HG02759 (cell line): ENCODE measurements around the gene ZNF674.
A peak's percentile ranks its signal among the peaks of the same experiment; 100 is the strongest.

ENCODE experiments used
- ATAC-seq: cut with Tn5 transposase; IDR thresholded peaks from one replicate; pipeline ENCODE4 v1.9.1; 2021; ENCODE audit warnings: mild to moderate bottlenecking, moderate library complexity; ENCODE audit not compliant: unreplicated experiment

The ZNF674 gene

DNA sequence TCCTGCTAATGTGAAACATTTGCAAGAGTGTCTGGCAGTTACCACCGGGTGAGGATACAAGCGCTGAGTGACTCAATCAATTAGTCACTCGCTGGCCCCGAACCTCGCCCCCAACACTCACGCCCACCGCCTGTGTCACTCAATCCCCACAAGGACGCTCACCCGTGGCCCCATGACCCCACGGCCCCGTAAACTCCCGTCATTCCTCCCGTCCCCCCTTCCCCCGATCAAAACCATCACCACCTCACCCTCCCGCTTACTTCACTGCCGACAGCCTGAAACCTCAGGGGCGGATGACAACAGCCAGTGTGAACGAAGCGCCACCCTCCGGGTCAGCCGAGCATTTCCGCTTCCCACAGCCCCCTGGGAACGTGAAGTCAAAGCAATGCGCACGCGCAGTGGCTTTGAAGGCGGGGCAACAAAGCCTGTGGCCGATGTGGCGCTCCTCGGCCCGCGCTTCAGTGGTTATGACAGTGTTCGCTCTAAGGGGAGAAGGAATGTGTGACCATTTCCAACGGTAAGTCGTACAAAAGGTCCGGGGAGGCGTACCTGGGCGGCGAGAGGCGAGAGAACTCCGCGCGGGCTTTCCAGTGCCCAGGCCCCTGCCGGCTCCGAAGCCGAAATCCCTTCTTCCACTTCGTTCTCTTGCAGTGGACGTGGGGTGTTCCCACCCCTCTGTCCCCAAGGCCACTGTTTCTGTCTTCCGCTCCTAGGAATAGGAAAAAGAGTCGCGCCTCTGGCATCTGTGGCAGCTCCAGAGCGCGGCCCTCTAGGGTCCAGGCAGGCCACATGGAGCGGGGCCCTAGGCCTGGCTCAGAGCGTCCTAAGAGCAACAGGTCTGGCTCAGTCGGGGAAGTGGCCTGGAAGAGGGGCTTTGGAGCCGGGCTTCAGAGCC, at the start of gene ZNF674:
Gene ZNF674, minus strand, starts transcription at position 311 of the 895 bp plus-strand sequence. CDS start 3,334 bp downstream, outside the sequence.
- ATAC-seq: peak; percentile 92

DNA sequence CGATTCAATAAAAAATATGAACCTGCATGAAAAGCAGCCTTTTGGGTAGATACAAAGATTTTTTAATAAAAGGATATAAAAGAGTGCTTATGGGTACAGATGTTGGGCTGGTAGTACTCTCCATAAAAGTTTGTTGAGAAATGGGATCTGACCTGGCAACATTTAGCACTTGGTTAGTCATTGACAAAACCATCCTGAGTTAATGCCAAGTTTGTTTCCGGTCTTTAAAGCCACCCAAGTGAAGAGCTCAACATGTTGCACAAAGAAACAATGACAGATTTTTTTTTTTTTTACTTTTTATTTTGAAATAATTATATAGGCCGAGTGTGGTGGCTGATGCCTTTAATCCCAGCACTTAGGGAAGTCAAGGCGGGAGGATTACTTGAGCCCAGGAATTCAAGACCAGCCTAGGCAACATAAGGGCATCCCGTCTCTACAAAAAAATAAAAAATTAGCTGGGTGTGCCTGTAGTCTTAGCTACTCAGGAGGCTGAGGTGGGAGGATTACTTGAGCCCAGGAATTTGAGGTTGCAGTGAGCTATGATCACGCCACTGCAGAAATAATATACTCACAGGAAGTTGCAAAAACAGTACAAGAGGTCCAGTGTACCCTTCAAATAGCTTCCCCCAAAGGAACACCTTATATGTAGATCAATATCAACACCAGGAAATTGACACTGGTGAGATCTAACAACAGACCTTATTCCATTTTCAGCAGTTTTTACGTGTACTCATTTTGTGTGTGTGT, 44.9 kb upstream of the ZNF674 start:
- ATAC-seq: no peak

DNA sequence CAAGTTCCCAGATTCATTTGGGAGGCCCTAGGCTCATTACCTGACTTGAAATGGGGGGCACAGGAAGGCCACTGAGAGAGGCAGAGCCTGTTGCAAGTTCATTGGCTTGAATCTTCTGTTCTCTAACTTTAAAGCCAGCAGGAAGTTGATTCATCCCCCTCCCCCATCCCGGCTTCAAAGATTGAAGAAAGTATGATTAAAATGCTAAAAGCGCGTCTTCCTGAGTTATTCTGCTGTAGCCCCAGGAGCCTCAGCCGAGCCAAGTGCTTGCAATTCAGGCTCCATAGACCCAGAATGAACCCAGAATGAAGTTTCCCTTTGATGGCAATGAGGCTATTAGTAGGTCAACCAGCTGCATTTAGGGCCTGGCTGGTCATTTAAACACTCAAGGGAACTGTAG, 43.0 kb upstream of the ZNF674 start:
- no peak for ATAC-seq

DNA sequence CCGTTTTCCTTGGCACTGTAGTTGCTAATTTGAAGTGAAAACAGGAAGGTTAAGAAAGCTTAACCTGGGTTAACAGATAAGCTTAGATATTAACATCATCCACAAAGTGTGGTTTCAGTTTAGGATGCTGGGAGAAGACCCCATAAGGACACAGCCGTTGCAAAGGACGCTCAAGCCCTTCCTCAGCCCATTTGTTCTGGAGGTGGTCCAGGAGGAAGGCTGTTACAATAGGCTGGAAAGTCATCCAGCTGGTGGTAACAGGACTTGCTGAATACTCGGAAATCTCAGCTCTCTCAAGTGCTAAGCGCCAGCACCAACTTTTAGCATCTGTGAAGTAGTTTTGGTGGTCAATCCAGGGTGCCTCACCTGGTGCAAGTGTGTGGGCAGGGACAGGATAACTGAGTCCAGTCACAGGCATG, 42.5 kb upstream of the ZNF674 start:
- ATAC-seq: no peak

DNA sequence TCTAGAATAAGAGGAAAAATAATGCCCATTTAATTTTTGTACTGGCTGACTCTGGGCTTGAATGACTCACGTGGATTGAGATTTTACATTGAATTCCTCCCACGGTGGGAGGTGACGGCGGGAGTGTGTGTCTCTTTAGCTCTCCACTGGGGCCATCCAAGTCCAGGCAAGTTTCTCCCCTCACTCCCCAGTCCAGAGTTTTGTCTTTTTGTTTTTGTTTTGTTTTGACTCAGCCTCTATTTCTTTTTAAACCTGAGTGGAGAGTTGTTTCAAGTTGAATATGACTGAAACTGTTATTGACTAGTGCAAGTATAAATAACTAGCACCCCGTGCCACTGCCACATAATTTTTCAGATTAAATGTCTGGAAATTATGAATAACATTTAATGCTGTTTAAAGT, 41.9 kb upstream of the ZNF674 start:
- ATAC-seq: peak; percentile 74

DNA sequence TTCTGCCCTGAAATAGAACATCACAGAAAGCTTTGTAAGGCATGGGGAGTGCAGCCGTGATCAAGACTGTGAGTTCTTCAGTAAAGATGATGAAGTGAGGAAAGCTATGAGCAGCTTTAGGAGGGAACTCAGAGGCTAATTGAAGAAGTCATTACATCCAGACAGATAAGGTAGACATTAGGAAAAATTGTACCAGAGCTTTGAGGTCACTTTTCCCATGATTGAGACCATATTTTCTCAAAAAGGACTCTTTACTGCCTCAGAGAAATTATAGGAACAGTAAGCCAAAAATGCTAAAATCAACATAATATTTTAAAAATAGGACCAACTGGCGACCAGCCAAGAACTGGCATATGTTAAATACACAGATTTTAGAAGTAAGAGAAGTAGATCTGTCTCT, 39.5 kb upstream of the ZNF674 start:
- no peak for ATAC-seq

DNA sequence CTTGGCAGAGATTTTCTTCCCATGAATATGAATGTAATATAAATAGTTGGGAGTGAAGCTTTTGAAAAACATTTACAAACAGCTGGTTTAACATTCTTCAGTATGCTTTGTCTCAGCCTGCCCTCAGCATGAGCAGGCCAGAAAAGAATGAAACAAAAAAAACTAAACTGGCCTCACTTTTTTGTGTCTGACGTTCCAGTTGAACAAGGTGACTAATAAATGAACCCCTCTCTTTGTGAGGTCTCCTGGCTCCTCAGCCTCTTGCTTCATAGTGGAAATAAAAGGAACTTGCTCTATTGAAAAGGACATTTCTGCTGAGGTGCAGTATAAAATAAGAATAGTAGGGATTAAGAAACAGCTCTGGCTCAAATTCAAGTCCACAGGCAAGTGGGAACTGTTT, 37.7 kb upstream of the ZNF674 start:
- ATAC-seq: no peak

DNA sequence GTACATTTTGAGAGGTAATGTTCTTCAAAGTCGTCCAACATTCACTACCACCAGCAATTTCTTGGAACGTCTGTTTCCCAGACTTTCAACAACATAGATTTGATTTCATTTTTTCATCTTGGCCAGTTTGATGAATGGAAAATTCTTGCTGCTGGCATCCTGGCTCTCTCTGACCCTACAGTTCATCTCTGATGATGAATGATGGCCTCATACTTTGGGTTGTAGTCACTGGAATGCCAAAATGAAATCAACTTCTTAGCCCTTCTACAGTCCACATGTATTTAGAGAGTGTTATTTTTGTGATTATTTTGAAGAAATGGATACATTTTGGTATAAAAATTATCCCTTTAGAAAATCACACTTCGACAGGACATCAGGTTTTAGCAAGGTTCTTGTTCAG, 37.1 kb upstream of the ZNF674 start:
- no peak for ATAC-seq

DNA sequence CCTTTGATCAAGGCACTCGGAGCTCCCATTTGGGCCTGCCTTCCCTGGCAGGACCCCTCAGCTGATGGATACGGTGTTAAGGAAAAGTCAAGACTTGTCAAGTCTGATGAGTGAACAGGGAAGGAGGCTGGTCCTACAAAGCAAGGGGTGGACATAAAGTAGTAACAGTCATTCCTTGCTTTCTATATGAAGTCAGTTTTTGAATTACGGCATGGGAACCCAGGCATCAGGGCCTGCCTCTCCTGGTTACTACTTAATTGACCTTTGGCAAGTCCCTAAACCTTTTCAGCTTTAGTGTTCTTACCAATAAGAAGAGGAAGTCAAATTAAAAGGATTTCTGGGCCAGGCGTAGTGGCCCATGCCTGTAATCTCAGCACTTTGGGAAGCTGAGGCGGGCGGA, 35.4 kb upstream of the ZNF674 start:
- no peak for ATAC-seq

DNA sequence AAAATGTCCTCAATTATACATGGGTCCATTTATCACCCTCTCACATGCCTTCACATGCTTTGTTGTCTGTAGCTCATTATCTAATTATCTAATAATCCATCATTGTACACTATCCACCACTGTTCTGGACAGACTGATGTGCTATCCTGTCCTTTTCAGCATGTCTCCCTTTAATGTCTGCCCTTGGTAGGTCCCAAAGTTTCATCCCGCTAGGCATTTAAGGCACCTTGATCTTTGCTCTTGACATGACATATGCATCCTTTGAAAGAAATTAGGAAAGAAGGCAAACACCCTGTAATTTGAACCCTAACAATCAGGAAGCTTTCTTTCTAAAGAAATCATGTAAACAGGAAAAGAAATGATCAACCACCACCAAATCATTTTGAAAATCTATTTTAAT, 34.0 kb upstream of the ZNF674 start:
- no peak for ATAC-seq

DNA sequence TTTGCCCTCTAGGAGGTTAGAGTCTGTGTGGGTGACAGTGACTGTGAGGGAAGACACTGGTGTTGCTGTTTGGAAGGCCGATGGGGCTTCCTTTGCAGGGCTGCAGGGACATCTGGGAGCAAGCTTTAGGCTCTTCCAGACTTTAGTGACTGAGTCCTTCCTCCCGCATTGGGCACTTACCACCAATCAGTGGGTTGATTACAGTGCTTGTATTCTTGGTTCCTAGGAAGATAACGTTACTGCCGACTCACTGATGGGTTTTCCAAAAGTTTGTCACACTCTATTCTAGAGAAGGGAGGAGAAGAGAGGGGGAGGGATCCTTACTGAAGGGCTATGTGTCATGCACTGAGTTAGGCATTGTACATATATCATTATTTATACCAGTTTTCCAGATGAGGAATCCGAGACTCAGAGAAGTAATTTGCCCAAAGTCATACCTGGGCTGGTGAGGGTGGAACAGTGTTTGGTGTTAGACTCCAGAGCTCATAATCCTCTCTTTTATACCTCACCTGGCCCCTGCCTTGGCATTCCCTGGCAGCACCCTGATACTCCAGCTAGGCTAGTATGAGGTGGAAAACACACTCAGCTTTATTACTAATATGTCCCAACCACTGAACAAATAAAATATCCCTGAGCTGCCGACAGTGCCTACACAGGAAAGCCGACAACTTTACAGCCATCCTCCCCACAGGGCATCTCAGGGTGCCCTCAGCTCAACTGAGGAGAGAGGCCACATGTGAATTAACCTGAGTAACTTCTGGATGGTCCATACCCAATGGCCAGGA, 32.2 kb upstream of the ZNF674 start:
- ATAC-seq: no peak

DNA sequence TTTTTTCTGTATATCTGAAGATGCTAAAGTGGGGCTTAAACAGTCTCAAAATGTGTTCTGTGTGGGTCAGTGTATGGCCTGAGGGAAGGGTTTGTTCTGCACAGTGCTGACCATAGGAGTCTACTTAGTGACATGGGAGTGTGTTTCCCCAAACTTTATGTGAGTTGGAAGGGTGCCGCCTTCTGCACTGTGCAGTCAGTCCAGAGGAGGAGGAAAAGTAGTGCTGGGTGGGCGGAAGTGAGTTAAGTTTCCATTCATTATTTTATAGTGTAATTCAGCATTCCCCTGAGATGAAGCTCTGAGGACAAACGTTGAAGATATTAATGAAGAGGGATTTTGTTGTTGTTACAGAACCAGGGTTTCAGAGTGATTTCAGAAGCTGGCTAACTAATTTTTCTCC, 31.2 kb upstream of the ZNF674 start:
- no peak for ATAC-seq

DNA sequence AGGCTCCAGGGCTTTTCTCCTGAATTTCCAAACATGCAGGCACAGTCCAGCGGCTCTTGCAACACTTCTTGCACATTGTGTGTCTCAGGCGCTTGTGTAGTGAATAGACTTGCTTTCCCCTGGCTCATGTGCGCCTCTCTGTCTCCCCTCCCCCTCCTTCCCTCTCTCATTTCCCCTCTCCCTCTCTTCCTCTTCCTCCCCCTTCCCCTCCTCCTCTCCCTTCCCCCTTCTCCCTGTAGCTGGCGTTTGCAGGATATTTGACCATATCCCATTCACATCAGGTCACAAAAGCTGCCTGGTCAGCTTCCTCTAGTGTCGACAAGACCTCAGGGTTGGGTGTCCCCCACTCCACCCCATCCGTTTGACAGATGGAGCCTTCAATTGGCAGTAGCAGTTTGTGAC, 30.8 kb upstream of the ZNF674 start:
- no peak for ATAC-seq

DNA sequence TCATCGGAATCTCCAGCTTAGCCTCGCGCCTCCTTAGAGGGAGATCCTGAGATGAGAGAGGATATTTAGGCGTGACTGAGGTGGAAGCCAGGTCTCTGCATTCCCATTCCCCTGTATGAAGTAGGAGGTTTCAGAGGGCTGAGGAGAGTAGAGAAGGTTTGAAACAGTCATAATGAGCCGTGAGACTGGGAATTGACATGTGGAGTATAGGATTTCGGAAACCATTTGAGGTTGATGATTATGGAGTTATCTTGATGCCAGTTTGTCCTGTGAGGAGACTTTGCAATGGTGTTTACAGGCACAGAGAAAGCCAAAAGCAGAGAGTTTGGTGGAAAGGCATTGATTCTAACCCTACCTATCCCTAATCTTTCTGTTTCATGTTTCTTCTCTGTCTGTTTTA, 30.4 kb upstream of the ZNF674 start:
- ATAC-seq: no peak

DNA sequence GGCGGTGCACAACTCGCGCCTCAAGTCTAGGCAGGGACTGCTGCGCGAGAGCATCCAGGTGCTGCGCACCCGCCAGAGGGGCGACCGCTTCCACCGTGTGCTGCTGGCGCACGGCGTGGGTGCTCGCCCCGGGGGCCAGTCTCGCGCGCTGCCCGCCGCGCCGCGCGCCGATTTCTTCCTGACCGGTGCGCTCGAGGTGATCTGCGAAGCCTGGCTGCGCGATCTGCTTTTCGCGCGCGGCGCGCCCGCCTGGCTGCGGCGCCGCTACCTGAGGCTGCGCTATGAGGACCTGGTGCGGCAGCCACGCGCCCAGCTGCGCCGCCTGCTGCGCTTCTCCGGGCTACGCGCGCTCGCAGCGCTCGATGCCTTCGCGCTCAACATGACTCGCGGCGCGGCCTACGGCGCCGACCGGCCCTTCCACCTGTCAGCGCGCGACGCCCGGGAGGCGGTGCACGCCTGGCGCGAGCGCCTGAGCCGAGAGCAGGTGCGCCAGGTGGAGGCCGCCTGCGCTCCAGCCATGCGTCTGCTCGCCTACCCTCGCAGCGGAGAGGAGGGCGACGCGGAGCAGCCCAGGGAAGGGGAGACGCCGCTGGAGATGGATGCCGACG, 29.7 kb upstream of the ZNF674 start:
- ATAC-seq: peak; percentile 20

DNA sequence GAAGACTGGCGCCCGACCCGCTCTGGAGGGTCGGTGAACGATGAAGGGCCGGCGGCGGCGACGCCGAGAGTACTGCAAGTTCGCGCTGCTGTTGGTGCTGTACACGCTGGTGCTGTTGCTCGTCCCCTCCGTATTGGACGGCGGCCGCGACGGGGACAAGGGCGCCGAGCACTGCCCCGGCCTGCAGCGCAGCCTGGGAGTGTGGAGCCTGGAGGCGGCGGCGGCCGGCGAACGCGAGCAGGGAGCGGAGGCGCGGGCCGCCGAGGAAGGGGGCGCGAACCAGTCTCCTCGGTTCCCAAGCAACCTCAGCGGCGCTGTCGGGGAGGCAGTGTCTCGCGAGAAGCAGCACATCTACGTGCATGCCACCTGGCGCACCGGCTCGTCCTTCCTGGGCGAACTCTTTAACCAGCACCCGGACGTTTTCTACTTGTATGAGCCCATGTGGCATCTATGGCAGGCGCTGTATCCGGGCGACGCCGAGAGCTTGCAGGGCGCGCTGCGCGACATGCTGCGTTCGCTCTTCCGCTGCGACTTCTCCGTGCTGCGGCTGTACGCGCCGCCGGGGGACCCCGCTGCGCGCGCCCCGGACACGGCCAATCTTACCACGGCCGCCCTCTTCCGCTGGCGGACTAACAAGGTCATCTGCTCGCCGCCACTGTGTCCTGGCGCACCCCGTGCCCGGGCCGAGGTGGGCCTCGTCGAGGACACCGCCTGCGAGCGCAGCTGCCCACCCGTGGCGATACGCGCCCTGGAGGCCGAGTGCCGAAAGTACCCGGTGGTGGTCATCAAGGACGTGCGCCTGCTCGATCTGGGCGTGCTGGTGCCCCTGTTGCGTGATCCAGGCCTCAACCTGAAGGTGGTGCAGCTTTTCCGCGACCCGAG, 28.9 kb upstream of the ZNF674 start:
- ATAC-seq: peak; percentile 42

DNA sequence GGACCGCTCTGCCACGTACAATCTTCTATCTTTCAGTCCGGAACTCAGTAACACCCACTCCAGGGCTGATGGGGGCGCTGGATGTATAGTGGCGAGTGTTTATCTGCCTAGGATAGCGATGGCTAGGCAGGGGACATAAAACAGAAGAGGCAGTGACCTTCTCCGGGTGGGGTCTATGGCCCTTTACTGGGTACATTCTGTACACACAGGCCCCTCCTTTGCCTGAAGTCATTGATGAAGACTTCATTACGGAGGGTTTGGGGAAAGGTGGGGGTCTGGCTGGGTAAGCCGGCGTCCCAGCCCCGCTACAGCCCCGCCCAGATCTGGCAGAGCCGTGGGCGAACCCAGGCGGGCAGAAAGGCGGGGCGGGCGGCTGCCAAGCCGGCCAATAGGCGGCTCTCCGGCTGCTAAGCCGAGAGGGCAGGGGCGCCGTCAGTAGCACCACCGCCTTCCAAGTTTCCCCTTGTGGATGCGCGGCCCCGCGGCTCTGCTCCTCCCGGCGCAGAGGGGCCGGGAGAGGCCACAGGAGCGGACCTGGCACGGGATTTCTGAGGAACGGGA, 28.2 kb upstream of the ZNF674 start, which contains the start of gene CHST7:
Gene CHST7, plus strand, starts transcription at position 435 of the 561 bp plus-strand sequence. CDS start 167 bp downstream, outside the sequence.
- peak; percentile 59 for ATAC-seq

DNA sequence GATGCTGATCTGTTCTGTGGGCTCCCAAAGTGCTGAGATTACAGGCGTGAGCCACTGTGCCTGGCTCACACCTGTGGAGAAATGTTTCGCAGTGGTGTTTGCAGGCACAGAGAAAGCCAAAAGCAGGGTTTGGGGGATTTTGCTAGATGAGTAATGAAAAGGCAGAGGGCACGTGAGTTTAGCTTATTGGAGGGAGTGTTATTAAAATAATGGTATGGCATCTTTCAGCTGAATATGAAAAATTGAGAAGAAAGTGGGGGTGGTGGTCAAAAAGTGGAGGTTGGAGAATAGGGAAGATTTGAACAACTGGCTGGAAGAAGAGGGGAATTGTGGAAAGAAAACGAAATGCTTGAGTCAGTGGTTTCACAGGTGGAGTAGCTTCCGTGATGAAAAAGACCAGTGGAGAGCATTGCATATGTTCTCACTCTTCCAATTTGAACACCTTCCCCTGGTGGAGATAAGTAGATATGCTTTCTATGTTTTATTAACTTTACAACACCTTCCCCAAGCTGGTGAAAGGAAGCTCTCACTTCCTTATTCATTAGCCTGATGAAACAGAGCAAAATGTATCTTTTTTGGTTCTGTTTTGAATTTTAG, 27.2 kb upstream of the ZNF674 start:
- ATAC-seq: peak; percentile 26
